Measurements from ENCODE around the gene AGAP1.

AGAP1 gene

GRCh38 chr2:235774153-235774870 is 280.5 kb downstream of the AGAP1 start:
- no peak for DNase-seq

GRCh38 chr2:235776531-235776930 is 282.7 kb downstream of the AGAP1 start:
- peak; percentile 19 to 79 (median 65) for DNase-seq

- DNase-seq = peak; percentile 39 to 77 (median 62)
These were observed 285.6 kb downstream of the AGAP1 start for GRCh38 chr2:235779444-235779896.

GRCh38 chr2:235780401-235780800 is 286.6 kb downstream of the AGAP1 start:
- no peak for DNase-seq

GRCh38 chr2:235781775-235782174 is 287.9 kb downstream of the AGAP1 start:
- DNase-seq = no peak

GRCh38 chr2:235784788-235785187 is 290.9 kb downstream of the AGAP1 start:
- no peak for DNase-seq

GRCh38 chr2:235789552-235789951 is 295.7 kb downstream of the AGAP1 start:
- no peak for DNase-seq

- DNase-seq = peak in 1 of 3 experiments; percentile 4
These were observed 299.4 kb downstream of the AGAP1 start for GRCh38 chr2:235793163-235793752.

GRCh38 chr2:235799281-235799680 is 305.4 kb downstream of the AGAP1 start:
- DNase-seq = no peak

- DNase-seq = no peak
These were observed 308.7 kb downstream of the AGAP1 start for GRCh38 chr2:235802542-235802941.

- DNase-seq = no peak
These were observed 309.2 kb downstream of the AGAP1 start for GRCh38 chr2:235803028-235803427.

GRCh38 chr2:235804676-235805075 is 310.8 kb downstream of the AGAP1 start:
- no peak for DNase-seq

- peak in 1 of 3 experiments; percentile 9 for DNase-seq
These were observed 313.3 kb downstream of the AGAP1 start for GRCh38 chr2:235806986-235807750.

- DNase-seq = no peak
These were observed 314.5 kb downstream of the AGAP1 start for GRCh38 chr2:235808366-235808765.

- DNase-seq = no peak
These were observed 316.4 kb downstream of the AGAP1 start for GRCh38 chr2:235810252-235810651.

- DNase-seq = no peak
These were observed 317.0 kb downstream of the AGAP1 start for GRCh38 chr2:235810846-235811245.

- DNase-seq = no peak
These were observed 317.8 kb downstream of the AGAP1 start for GRCh38 chr2:235811446-235812184.

- no peak for DNase-seq
These were observed 318.4 kb downstream of the AGAP1 start for GRCh38 chr2:235812185-235812665.

- no peak for DNase-seq
These were observed 319.6 kb downstream of the AGAP1 start for GRCh38 chr2:235813398-235813797.

GRCh38 chr2:235820571-235820970 is 326.7 kb downstream of the AGAP1 start:
- DNase-seq = no peak

- no peak for DNase-seq
These were observed 330.5 kb downstream of the AGAP1 start for GRCh38 chr2:235824331-235824730.

- no peak for DNase-seq
These were observed 332.1 kb downstream of the AGAP1 start for GRCh38 chr2:235825946-235826345.

GRCh38 chr2:235826826-235827225 is 333.0 kb downstream of the AGAP1 start:
- no peak for DNase-seq
